IPS DF 6.9 (cell line): Measurements from ENCODE around the gene NAT8.
"Not testable (repeated sequence)": the region's sequence is repeated elsewhere in the genome, so short reads cannot be mapped to it uniquely, and the experiment has no call there.

Source experiments
- DNase-seq: peaks from one replicate; pipeline ENCODE4 v3.0.0-alpha.2; 2013; ENCODE audit warnings: low read depth, low spot score
- H3K27ac ChIP-seq: one replicate; pipeline ENCODE4 v1.5.1; 2013; ENCODE audit warnings: low read length, control low read depth
- H3K27me3 ChIP-seq: 2 replicates; pipeline ENCODE4 v1.6.1; 2013; ENCODE audit warnings: mild to moderate bottlenecking, low read length; ENCODE audit not compliant: control insufficient read depth, insufficient read depth
- H3K36me3 ChIP-seq: 2 replicates; pipeline ENCODE4 v1.6.1; 2013; ENCODE audit warnings: low read length; ENCODE audit not compliant: control insufficient read depth, insufficient read depth
- H3K4me1 ChIP-seq: 2 replicates; pipeline ENCODE4 v1.6.1; 2013; ENCODE audit warnings: low read length; ENCODE audit not compliant: control insufficient read depth, insufficient read depth
- H3K4me3 ChIP-seq: 2 replicates; pipeline ENCODE4 v1.5.1; 2013; ENCODE audit warnings: mild to moderate bottlenecking, low read length
- H3K9me3 ChIP-seq: 2 replicates; pipeline ENCODE4 v1.6.1; 2013; ENCODE audit warnings: low read length, inconsistent platforms; ENCODE audit not compliant: control insufficient read depth, insufficient read depth
- WGBS: extraction: QIAGEN DNeasy Blood & Tissue Kit; methylation state at CpG from one replicate; pipeline ENCODE4 v1.1.7; 2013; ENCODE audit warnings: mixed read lengths, missing lambda C conversion rate; ENCODE audit not compliant: insufficient read length, insufficient coverage; 5-methylcytosine and 5-hydroxymethylcytosine counted together

The NAT8 gene

DNA sequence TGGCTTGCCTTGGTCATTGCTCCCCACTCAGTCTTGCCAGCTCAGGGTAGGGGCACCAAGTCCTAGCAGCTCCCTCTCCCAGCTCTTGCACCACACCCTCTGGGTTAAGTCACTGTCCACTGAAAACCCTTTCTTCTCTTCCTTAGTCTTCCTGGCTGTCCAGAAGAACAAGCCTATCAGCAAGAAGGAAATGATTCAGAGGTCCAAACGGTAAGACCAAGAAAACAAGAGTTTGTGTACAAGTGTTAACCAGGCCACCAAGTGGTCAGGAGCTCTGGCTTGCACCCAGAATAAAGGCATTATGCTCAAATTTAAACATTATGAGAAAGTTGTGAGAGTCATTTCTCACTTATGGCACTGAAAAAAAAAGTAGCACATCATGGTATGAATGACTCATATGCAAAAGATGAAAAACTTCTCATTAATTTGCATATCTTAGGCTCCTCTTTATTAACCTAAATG lies 32.5 kb upstream of the NAT8 start:
- WGBS, result no CpG with 5 or more reads among the region's 1 CpG
- not testable (repeated sequence) for H3K36me3 ChIP-seq, DNase-seq, H3K9me3 ChIP-seq, H3K4me1 ChIP-seq, H3K27me3 ChIP-seq, H3K4me3 ChIP-seq, H3K27ac ChIP-seq

DNA sequence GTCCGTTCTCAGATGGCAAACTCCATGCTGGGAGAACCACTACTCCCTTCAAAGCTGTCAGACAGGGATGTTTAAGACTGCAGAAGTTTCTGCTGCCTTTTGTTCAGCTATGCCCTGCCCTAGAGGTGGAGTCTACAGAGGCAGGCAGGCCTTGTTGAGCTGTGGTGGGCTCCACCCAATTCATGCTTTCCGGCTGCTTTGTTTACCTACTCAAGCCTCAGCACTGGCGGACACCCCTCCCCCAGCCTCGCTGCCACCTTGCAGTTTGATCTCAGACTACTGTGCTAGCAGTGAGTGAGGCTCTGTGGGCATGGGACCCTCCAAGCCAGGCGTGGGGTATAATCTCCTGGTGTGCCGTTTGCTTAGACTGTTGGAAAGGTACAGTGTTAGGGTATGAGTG lies 27.8 kb upstream of the NAT8 start:
- H3K27me3 ChIP-seq, H3K4me1 ChIP-seq, H3K36me3 ChIP-seq, H3K4me3 ChIP-seq, H3K9me3 ChIP-seq, DNase-seq, H3K27ac ChIP-seq: not testable (repeated sequence)
- WGBS, result no CpG with 5 or more reads among the region's 6 CpGs

DNA sequence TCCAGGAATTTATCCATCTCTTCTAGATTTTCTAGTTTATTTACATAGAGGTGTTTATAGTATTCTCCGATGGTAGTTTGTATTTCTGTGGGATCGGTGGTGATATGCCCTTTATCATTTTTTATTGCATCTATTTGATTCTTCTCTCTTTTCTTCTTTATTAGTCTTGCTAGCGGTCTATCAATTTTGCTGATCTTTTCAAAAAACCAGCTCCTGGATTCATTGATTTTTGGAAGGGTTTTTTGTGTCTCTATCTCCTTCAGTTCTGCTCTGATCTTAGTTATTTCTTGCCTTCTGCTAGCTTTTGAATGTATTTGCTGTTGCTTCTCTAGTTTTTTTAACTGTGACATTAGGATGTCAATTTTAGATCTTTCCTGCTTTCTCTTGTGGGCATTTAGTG lies 25.0 kb upstream of the NAT8 start:
- H3K36me3 ChIP-seq, DNase-seq, H3K27me3 ChIP-seq, H3K4me3 ChIP-seq, H3K4me1 ChIP-seq, H3K9me3 ChIP-seq, H3K27ac ChIP-seq: not testable (repeated sequence)
- WGBS, result no CpG with 5 or more reads among the region's 3 CpGs

DNA sequence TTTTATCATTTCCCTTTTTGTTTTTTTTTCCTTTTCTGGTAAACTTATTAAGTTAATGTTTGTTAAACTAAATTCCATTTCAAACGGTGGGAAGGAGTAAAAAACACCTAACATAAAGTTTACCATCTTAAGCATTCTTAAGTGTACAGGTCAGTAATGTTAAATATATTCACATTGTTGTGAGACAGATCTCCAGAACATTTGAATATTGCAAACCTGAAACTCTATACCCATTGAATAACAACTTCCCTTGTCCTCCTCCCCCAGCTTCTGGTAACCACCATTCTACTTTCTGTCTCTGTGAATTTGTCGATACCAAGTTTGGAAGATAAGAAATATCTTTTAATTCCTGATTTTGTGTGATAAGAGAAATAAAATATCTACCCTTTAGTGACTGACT lies 12.0 kb upstream of the NAT8 start:
- Histone ChIP-seq H3K4me1 (no peaks in the 10 kb centered on the region), H3K36me3 (no peaks in the 10 kb centered on the region), H3K9me3 (no peaks in the 10 kb centered on the region), H3K27ac (no peak overlapping the region), H3K27me3 (no peaks in the 10 kb centered on the region), H3K4me3 (no peak overlapping the region)
- WGBS, result no CpG with 5 or more reads among the region's 2 CpGs
- DNase-seq, result no peak

DNA sequence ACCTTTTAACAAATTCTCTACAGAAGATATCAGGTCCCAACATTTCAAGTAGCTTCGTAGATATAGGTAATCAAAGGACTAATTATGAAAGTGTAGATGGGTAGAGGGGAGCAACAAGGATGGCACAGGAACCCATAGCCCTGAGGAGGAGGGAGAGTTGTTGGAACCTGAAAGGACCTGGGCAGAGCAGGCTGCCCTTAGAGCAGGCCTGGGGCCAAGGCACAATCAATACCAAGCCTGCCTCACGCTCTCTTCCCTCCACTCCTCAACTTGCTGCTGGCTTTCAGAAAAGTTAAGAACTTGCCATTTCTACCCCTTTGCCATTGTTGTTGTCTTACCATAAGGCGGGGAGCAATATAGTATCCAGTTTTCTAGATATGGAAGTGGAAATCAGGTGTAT lies 10.1 kb upstream of the NAT8 start:
- Histone ChIP-seq H3K36me3 (no peaks in the 10 kb centered on the region), H3K4me3 (no peak overlapping the region), H3K27me3 (no peaks in the 10 kb centered on the region), H3K4me1 (no peaks in the 10 kb centered on the region), H3K27ac (no peak overlapping the region), H3K9me3 (no peaks in the 10 kb centered on the region; the same call in 1 of the 2 replicates)
- no peak for DNase-seq
- no CpG with 5 or more reads among the region's 3 CpGs for WGBS

DNA sequence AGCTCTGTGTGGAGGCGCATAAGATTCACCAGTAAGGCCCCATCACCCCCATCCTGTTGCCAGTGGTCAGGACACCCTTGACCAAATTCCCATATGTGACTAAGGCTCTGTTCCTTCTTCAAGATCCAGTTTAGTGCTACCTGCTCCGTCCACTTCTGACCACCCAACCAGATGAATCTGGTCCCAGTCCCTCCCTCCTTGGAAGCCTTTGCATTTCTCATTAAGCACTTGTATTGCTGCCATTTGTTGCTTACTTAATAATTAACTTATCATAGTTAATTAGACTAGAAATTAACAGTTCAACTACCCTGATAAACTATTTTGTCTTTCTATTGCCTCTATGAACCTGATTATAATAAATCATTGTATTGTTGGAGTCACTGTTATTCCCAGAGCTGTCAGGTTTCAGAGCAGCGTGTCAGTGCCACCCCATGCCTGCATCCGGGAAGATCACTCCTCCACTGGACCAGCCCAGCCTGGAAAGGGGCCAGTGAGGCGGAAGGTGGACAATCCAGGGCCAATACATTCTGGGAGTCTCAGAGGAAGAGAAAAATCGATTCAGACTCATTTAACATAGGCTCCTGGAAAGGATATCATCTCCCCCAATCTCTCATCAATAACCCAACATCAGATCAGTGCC lies 9.5 kb upstream of the NAT8 start:
- no peaks in the 10 kb centered on the region for H3K27me3 ChIP-seq
- no peak overlapping the region for H3K27ac ChIP-seq
- DNase-seq, result no peak
- H3K9me3 ChIP-seq, result no peaks in the 10 kb centered on the region; the same call in 1 of the 2 replicates
- no peaks in the 10 kb centered on the region for H3K4me1 ChIP-seq
- no peaks in the 10 kb centered on the region for H3K36me3 ChIP-seq
- WGBS, result no CpG with 5 or more reads among the region's 6 CpGs
- H3K4me3 ChIP-seq, result no peak overlapping the region

DNA sequence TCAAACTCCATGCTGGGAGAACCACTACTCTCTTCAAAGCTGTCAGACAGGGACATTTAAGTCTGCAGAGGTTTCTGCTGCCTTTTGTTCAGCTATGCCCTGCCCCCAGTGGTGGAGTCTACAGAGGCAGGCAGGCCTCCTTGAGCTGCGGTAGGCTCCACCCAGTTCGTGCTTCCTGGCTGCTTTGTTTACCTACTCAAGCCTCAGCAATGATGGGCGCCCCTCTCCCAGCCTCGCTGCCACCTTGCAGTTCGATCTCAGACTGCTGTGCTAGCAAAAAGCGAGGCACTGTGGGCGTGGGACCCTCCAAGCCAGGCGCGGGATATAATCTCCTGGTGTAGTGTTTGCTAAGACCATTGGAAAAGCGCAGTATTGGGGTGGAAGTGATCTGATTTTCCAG lies 5.5 kb upstream of the NAT8 start:
- not testable (repeated sequence) for H3K9me3 ChIP-seq, DNase-seq, H3K27ac ChIP-seq, H3K4me3 ChIP-seq, H3K36me3 ChIP-seq, H3K27me3 ChIP-seq, H3K4me1 ChIP-seq
- whole genome bisulfite sequencing, result no CpG with 5 or more reads among the region's 10 CpGs

DNA sequence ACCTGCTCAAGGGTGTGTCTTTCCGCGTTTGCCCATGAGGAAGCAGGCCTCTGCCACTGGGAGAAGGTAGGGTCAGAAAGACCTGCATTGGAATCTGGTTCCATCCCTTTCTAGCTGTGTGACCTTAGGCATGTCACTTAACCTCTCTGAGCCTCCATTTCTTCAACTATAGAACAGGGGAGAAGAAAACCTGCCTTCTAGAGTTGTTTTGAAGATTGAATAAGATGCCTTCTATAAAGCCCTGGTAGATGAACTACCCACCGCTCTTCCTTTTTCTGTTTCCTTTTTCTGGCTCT lies 507 bp downstream of the NAT8 start:
- Histone ChIP-seq H3K9me3 (peaks cover 3% of the 10 kb centered on the region), H3K27ac (no peak overlapping the region), H3K4me3 (no peak overlapping the region), H3K4me1 (no peaks in the 10 kb centered on the region), H3K36me3 (no peaks in the 10 kb centered on the region), H3K27me3 (no peaks in the 10 kb centered on the region)
- WGBS, result no CpG with 5 or more reads among the region's 3 CpGs
- no peak for DNase-seq

DNA sequence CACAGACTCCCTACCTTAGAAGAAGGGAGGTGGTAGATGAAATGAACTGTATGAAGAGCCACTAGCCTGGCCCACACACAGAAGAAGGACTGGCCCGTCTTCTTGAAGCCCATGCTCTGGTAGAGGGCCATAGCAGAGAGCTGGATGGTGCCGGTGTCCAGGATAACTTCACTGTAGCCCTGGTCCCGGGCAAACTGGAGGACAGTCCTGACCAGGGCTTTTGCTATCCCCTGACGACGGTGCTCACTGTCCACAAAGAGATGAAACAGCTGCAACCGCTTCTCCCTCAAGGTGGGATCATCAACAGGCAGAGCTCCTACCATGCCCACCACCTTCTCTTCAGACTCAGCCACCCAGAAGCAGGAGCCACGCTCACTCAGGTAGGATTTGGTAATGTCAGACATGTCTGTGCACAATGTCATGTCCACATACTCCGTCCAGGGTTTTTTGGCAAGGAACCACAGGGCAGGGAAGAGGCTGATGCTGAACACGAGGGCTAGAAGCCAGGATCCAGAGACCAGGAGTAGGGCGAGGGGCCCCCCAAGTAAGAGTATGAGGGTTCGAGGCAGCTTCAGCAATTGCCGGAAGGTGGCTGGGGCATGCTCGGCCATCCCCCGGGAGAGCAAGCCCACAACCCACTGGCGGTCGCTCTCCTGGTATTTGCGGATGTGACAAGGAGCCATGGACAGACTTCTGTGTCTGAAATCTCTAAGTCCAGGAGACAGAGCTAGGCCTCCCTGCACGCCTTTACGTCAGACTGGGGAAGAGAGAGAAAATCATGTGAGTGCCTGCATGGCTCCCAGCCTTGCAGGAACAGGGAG lies 1.1 kb downstream of the NAT8 start:
- WGBS, result no CpG with 5 or more reads among the region's 19 CpGs

DNA sequence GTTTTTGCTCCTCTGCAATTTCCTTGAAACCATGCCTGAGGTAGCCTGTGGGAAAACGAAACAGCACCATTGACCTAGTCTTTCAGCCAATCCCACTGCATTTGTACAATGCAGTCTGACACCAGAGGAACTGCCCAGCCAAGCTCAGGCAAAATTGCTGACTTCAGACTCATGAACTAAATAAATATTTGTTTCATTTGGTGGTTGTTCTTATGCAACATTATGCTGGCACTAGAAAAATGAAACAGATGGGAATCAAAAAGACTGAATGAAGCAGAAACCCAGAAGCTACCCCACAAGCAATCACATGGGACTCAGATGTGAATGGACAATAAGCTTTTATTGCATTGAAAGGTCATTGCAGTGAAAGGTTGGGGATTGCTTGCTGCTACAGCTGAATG lies 1.7 kb downstream of the NAT8 start:
- no peak overlapping the region for H3K27ac ChIP-seq
- no peaks in the 10 kb centered on the region for H3K27me3 ChIP-seq
- H3K9me3 ChIP-seq, result peaks cover 3% of the 10 kb centered on the region
- no CpG with 5 or more reads among the region's 1 CpG for WGBS
- no peak overlapping the region for H3K4me3 ChIP-seq
- no peak for DNase-seq
- H3K36me3 ChIP-seq, result no peaks in the 10 kb centered on the region
- no peaks in the 10 kb centered on the region for H3K4me1 ChIP-seq

More for the DNA sequence above, 1.1 kb downstream of the NAT8 start:
- no peaks in the 10 kb centered on the region for H3K36me3 ChIP-seq
- no peaks in the 10 kb centered on the region for H3K4me1 ChIP-seq
- DNase-seq, result no peak
- peaks cover 3% of the 10 kb centered on the region for H3K9me3 ChIP-seq
- H3K27me3 ChIP-seq, result no peaks in the 10 kb centered on the region
- no peak overlapping the region for H3K4me3 ChIP-seq
- H3K27ac ChIP-seq, result no peak overlapping the region

DNA sequence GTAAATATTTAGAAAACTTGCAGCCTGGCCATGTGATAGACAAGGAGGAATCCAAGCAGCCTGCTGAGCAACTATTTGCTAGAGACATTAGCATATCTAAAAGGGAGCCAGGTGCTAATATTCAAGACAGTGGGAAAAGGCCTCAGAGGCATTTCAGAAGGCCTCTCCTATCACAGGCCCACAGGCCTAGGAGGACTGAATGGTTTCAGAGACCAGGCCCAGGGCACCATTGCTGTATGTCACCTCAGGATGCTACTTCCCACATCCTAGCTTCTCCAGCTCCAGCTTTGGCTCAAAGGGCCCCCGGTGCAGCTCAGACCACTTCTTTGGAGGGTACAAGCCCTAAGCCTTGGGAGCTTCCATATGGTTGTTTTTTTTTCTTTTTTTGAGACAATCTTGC lies 3.8 kb downstream of the NAT8 start:
- H3K36me3 ChIP-seq, result no peaks in the 10 kb centered on the region
- H3K4me1 ChIP-seq, result no peaks in the 10 kb centered on the region
- H3K9me3 ChIP-seq, result peaks cover 3% of the 10 kb centered on the region
- H3K27me3 ChIP-seq, result no peaks in the 10 kb centered on the region
- WGBS, result no CpG with 5 or more reads among the region's 1 CpG
- DNase-seq, result no peak
- no peak overlapping the region for H3K27ac ChIP-seq
- no peak overlapping the region for H3K4me3 ChIP-seq
